AG10803 (cell line): Measurements from ENCODE around the gene TMEM19.
"Not testable (repeated sequence)": the region's sequence is repeated elsewhere in the genome, so short reads cannot be mapped to it uniquely, and the experiment has no call there.

Experiments
- DNase-seq: peaks from one replicate; pipeline ENCODE4 v3.0.0; 2010; ENCODE audit warnings: low read depth
- H3K4me3 ChIP-seq: 2 replicates; pipeline ENCODE4 v1.5.1; 2011; ENCODE audit warnings: mild to moderate bottlenecking, low read length, control low read depth
- TF ChIP-seq, protein P1 (sequence below): conservative IDR thresholded peaks from 2 replicates; pipeline ENCODE4 v1.5.1; 2011; ENCODE audit warnings: mild to moderate bottlenecking, low read length, control low read depth, inconsistent platforms

The TMEM19 gene

DNA sequence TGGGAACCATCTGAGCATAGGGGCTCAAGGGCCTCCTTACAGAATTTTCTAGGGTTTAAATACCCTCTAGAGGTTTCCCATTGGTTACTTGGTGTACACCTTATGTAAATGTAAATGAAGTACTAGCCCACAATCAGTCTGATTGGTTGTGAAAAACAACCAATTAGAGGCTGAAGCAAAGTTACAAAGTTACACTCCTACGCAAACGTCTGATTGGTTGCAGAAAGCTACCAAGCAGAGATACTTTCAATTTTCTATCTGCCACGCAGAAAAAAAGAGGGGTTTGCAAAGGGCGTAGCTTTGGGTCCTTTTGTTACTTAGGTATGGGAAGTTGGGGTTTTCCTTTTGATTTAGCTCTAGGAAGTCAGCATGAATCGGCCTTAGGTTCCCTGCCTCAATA, 1.8 kb upstream of the TMEM19 start:
- no peak overlapping the region for H3K4me3 ChIP-seq
- TF ChIP-seq, protein P1, sequence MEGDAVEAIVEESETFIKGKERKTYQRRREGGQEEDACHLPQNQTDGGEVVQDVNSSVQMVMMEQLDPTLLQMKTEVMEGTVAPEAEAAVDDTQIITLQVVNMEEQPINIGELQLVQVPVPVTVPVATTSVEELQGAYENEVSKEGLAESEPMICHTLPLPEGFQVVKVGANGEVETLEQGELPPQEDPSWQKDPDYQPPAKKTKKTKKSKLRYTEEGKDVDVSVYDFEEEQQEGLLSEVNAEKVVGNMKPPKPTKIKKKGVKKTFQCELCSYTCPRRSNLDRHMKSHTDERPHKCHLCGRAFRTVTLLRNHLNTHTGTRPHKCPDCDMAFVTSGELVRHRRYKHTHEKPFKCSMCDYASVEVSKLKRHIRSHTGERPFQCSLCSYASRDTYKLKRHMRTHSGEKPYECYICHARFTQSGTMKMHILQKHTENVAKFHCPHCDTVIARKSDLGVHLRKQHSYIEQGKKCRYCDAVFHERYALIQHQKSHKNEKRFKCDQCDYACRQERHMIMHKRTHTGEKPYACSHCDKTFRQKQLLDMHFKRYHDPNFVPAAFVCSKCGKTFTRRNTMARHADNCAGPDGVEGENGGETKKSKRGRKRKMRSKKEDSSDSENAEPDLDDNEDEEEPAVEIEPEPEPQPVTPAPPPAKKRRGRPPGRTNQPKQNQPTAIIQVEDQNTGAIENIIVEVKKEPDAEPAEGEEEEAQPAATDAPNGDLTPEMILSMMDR, result no peak
- no peak for DNase-seq

DNA sequence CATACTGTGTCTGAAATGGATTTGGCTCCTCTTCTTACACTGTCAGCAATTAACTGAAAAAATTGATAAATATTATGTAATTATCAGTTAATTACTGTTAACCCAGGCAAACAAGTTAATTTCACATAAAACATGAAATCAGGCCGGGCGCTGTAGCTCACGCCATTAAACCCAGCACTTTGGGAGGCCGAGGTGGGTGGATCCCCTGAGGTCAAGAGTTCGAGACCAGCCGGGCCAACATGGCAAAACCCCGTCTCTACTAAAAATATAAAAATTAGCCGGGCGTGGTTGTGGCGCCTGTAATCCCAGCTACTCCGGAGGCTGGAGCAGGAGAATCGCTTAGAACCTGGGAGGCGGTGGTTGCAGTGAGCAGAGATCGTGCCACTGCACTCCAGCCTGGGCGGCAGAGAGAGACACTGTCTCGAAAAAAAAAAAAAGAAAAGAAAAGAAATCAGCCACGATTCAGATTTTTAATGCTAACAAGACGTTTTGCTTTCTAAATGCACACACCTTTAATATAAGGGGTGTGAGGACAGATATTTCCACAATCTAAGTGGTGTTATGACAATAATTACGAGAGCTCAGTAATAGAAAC, 473 bp upstream of the TMEM19 start:
- H3K4me3 ChIP-seq, result peak overlapping the region; percentile 84
- TF ChIP-seq, protein P1, result no peak
- DNase-seq, result no peak

- H3K4me3 ChIP-seq, result peak overlapping the region; percentile 84
- DNase-seq, result peak; percentile 27
- TF ChIP-seq, protein P1, result no peak
Measured at GRCh38 chr12:71686658-71687025, 760 bp downstream of the TMEM19 start.

DNA sequence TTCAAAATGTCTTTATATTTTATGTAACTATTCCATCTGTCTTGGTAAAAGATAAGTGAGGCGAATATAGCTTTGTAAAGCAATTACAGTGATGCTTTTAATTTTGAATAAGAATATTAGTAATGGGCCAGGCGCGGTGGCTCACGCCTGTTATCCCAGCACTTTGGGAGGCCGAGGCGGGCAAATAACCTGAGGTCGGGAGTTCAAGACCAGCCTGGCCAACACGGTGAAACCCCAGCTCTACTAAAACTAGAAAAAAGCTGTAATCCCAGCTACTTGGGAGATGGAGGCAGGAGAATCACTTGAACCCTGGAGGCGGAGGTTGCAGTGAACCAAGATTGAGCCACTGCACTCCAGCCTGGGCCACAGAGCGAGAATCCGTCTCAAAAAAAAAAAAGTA, 1.3 kb downstream of the TMEM19 start:
- DNase-seq, result not testable (repeated sequence)

GRCh38 chr12:71688961-71689570, 3.2 kb downstream of the TMEM19 start:
- no peak overlapping the region for H3K4me3 ChIP-seq
- DNase-seq, result no peak
- TF ChIP-seq, protein P1, result no peak

More for the DNA sequence above, 1.3 kb downstream of the TMEM19 start:
- H3K4me3 ChIP-seq, result peak overlapping the region; percentile 84

DNA sequence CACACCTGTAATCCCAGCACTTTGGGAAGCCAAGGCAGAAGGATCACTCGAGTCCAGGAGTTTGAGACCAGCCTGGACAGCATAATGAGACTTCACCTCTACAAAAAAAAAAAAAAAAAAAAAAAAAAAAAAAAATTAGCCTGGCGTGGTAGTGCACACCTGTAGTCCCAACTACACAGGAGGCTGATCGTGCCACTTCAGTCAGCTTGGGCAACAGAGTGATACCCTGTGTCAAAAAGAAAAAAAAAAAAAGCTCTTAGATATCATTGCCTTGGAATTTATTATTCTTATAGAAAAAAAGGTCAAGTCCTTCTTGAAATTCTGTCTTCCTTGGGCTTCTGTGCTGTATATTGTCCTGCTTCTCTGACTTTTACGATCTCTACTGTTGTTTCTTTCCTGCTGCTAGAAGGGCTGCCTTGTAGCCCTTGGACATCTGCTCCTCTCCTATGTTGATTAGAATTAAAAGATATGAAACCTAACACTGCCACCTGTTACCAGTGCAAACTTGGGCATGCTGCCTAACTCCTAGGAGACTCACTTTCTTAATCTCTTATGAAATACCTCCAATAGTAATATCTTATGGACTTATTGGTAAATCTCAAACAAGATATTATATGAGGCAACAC, 5.7 kb downstream of the TMEM19 start:
- TF ChIP-seq, protein P1, result no peak
- DNase-seq, result no peak
- H3K4me3 ChIP-seq, result no peak overlapping the region

- no peak for DNase-seq
- no peak overlapping the region for H3K4me3 ChIP-seq
- TF ChIP-seq, protein P1, result no peak
Measured at GRCh38 chr12:71693126-71693525, 7.2 kb downstream of the TMEM19 start.

- not testable (repeated sequence) for DNase-seq, H3K4me3 ChIP-seq
Measured at GRCh38 chr12:71693651-71694050, 7.8 kb downstream of the TMEM19 start.
